ENCODE measurements around the gene TLE5. TPM values are rescaled to one million over a fixed set of nuclear protein-coding genes. Genes with fewer than 3 reads are reported as not detected.
A peak's percentile ranks its signal among the peaks of the same experiment; 100 is the strongest.

Gene TLE5
- polyA plus RNA-seq, 2 of the 4 experiments (the other 2 are of a cell fraction), result 171 to 216 TPM

DNA sequence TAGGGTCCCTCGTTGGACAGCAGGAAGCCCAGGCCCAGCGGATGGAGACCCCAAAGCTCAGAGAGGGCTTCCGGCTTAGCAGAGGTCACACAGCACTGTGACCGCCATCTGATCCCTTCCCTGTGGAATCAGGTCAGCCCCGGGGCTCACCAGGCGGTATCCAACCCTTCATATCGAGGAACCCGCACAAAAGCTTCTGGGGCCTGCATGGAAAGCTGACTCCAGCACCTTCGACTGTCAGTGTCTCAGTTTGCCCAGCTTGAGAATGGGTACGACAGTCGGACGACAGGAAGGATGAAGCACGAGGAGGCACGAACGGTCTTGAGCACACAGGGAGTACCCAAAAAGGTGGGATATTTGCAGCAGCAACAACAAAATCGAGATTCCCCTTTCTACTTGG lies 2.6 kb downstream of the TLE5 start (continued):
- peak; percentile 90 for TF ChIP-seq KDM1A (IDR thresholded peaks at IDR 0.05; ENCODE audit: low read depth)
- TF ChIP-seq RARB (CRISPR knock-in tag; IDR thresholded peaks at IDR 0.05), result no peak
- TF ChIP-seq ELK1 (IDR thresholded peaks at IDR 0.05; ENCODE audit: low read depth, low read length), result no peak
- TF ChIP-seq CBX8 (IDR thresholded peaks at IDR 0.05), result no peak
- peak; percentile 58; the same call in 1 of the 2 replicates for TF ChIP-seq HDAC2 (IDR thresholded peaks at IDR 0.05)

GRCh38 chr19:3058821-3059314 lies 3.4 kb downstream of the TLE5 start:
- Histone ChIP-seq H3K9me3 (no peaks in the 10 kb centered on the region), H3K4me1 (peaks cover 61% of the 10 kb centered on the region), H3K27ac (peak overlapping the region in 1 of 2 experiments; percentile 43; a peak in 2 of 6 replicates), H3K4me2 (no peak overlapping the region), H3K4me3 (no peak overlapping the region)
- TF ChIP-seq HMGXB4 (CRISPR knock-in tag; IDR thresholded peaks at IDR 0.05; ENCODE audit: borderline replicate concordance), result no peak
- TF ChIP-seq ZFP36 (IDR thresholded peaks at IDR 0.05; ENCODE audit: borderline replicate concordance, partially characterized antibody), result peak; percentile 45
- DNase-seq (ENCODE audit: low read depth in 1 of 2, low spot score in 1 of 2) (no peak), FAIRE-seq (no peak), ATAC-seq (no peak)
- 87% methylated on average over 10 of the region's 10 CpGs for whole genome bisulfite sequencing (ENCODE audit: missing lambda C conversion rate)
- ChIA-PET CTCF (interaction anchor here (0.5 to 3.6 kb wide), 3 partner anchors 17 to 182 kb away, joined by 3 to 14 read pairs (median 4); no protein-coding TSS in a partner anchor), POLR2A (no interaction called here)

- TF ChIP-seq HDAC2 (IDR thresholded peaks at IDR 0.05) (no peak), ZFP36 (IDR thresholded peaks at IDR 0.05; ENCODE audit: borderline replicate concordance, partially characterized antibody) (peak; percentile 63), CBX8 (IDR thresholded peaks at IDR 0.05) (no peak), POLR2A (IDR thresholded peaks at IDR 0.05; ENCODE audit: low read length) (no peak)
- ChIA-PET POLR2A (no interaction called here), CTCF (interaction anchor here (0.5 to 3.6 kb wide), 2 partner anchors 18 to 183 kb away, joined by 3 to 14 read pairs; no protein-coding TSS in a partner anchor)
- Histone ChIP-seq H3K9me3 (no peaks in the 10 kb centered on the region), H3K27ac (peak overlapping the region; percentile 88 to 96; a peak in 5 of 6 replicates), H3K4me1 (peaks cover 67% of the 10 kb centered on the region), H3K4me2 (peak overlapping the region; percentile 95; the same call in 2 of the 3 replicates), H3K4me3 (no peak overlapping the region)
- DNase-seq (ENCODE audit: low read depth in 1 of 2, low spot score in 1 of 2), result no peak
- ATAC-seq, result no peak
- WGBS (ENCODE audit: missing lambda C conversion rate), result 86% methylated on average over 20 of the region's 20 CpGs
- FAIRE-seq, result no peak
Observed at GRCh38 chr19:3058009-3058820, 4.1 kb downstream of the TLE5 start.

DNA sequence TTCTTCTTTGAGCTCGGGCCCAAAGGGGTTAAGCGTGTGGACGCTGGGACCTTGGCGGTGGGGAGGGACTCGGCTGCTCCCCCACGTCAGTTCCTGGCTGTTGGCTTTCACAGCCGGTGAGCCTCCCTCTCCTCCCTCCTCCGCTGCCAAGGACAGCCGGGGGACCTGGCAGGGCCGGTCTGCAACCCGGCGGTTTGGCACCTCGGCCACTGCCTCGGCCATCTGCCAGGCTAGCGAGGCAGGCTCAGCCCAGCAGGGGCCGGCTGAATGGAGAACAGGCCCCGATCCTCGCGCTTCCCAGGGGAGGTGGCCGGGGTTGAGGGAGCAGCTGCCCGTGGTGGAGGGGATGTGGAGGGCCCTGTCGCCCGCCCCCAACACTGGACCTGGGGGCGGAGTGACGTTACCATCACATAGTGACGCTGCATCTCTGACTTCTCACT lies 5.0 kb downstream of the TLE5 start:
- peak overlapping the region; percentile 88 to 96 for H3K27ac ChIP-seq
- FAIRE-seq (no peak), DNase-seq (ENCODE audit: low read depth in 1 of 2, low spot score in 1 of 2) (peak; percentile 37 to 62), ATAC-seq (no peak)
- H3K9me3 ChIP-seq, result no peaks in the 10 kb centered on the region
- TF ChIP-seq, protein P1, sequence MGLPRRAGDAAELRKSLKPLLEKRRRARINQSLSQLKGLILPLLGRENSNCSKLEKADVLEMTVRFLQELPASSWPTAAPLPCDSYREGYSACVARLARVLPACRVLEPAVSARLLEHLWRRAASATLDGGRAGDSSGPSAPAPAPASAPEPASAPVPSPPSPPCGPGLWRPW (IDR thresholded peaks at IDR 0.05), result no peak
- no peak for TF ChIP-seq ESRRA (IDR thresholded peaks at IDR 0.05; ENCODE audit: borderline replicate concordance, low read length)
- peak; percentile 63; the same call in 1 of the 2 replicates for TF ChIP-seq KDM5A (IDR thresholded peaks at IDR 0.05)
- peak; percentile 30; the same call in 1 of the 2 replicates for TF ChIP-seq MAX (IDR thresholded peaks at IDR 0.05)
- no peak for TF ChIP-seq FOSL2 (IDR thresholded peaks at IDR 0.05)
- no peak for TF ChIP-seq FOSL2 (CRISPR knock-in tag; IDR thresholded peaks at IDR 0.05)
- TF ChIP-seq MAZ (IDR thresholded peaks at IDR 0.05; ENCODE audit: borderline replicate concordance, low read depth, low read length), result no peak
- no peak overlapping the region for H3K4me3 ChIP-seq
- CTCF ChIA-PET, result interaction anchor here (3.6 kb wide), 1 partner anchor 19 kb away, joined by 14 read pairs; no protein-coding TSS in a partner anchor
- POLR2A ChIA-PET, result no interaction called here
- peak overlapping the region; percentile 95 for H3K4me2 ChIP-seq
- peaks cover 65% of the 10 kb centered on the region for H3K4me1 ChIP-seq
- 53% methylated on average over 8 of the region's 26 CpGs for WGBS (ENCODE audit: missing lambda C conversion rate)
